Inflammatory macrophage (primary cell): ENCODE measurements around the gene ERG.

Experiments
- DNase-seq, 2 donors: peaks; one replicate each; pipeline ENCODE4 v3.0.0-alpha.2; 2020 to 2022
- total RNA-seq, 18 experiments: gene quantifications; one replicate each; lab custom pipeline; 2026; ENCODE audit warnings: mixed read lengths in 6 of 18, inconsistent platforms in 2 of 18; lab: John Stamatoyannopoulos, UW

ERG gene, protein sequence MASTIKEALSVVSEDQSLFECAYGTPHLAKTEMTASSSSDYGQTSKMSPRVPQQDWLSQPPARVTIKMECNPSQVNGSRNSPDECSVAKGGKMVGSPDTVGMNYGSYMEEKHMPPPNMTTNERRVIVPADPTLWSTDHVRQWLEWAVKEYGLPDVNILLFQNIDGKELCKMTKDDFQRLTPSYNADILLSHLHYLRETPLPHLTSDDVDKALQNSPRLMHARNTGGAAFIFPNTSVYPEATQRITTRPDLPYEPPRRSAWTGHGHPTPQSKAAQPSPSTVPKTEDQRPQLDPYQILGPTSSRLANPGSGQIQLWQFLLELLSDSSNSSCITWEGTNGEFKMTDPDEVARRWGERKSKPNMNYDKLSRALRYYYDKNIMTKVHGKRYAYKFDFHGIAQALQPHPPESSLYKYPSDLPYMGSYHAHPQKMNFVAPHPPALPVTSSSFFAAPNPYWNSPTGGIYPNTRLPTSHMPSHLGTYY
- 0 to 0.19 (median 0.05) reads per million in 18 experiments for total RNA-seq

DNA sequence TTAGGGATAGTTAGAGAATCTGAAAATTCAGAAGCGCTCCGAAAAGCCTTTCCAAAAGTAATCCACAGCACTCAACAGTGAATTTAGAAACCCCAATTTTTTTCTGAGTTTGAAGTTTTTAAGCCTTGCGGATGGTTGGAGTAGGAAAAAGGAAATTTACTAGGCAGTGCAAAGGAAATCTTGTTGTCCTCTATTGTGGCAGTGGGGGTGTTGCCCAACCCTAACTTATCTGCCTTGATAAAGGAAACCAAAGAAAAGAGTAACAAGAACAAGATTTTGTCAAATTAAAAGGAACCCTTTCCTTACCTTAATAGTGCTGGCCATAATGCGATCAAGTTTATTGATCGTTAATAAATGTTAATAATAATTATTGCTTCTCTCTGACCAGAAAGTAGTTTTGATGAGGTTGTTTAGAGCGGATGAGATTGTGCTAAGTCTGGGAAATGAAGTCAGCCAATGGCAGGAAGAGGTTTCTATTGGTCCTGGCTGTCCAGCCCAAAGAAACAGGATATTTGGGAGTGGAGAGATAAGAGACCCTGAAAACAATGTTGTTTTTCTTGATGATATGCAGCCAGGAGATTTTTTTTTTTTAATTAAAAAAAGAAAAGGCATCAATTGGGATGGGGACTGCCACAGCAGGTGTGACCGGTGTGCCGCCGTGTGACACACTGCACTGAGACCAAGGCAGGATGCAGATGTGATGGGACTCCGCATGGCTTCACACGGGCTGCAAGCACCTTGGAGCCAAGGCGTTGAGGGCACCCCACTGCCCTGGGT is at the start of gene ERG:
Gene ERG, minus strand, starts transcription at position 421 of the 777 bp plus-strand sequence. Its CDS starts 97 bp downstream, at position 324.
- no peak for DNase-seq

DNA sequence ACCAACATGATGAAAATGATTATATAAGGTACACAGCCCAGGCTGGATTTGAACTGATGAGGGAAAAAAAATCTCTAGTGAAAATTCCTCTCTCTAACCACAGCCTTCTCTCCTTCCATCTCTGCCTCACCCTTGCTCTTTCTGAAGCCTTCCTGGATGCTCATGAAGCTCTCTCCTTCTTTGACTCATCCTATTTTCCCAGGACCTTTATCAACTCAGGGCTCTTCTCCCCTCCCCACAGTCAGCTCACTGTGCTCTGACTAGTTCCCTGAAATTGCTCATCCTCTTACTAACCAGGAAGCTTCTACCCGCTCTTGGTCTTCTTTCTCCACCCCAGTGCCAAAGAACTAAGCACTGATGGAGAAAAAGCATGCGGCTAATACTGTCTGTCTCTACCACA is 46.4 kb upstream of the ERG start:
- no peak for DNase-seq

DNA sequence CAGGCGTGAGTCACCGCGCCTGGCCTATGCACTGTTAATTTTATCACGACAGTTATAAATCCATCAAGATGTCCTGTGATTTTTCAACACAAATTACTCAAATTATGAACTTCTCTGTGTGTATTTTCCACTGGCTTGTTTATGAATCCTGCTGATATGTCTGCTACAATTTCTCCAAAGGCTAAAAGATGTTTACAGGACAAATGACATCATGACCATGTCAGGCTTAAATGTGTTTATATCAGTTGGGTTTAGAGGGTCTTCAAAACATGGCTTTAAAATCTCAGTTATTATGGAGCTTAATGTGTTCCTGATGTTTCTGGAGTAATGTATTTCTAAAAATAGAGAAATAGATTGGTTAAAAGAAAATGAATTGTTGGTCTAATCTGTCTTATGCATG is 44.0 kb upstream of the ERG start:
- DNase-seq = no peak

DNA sequence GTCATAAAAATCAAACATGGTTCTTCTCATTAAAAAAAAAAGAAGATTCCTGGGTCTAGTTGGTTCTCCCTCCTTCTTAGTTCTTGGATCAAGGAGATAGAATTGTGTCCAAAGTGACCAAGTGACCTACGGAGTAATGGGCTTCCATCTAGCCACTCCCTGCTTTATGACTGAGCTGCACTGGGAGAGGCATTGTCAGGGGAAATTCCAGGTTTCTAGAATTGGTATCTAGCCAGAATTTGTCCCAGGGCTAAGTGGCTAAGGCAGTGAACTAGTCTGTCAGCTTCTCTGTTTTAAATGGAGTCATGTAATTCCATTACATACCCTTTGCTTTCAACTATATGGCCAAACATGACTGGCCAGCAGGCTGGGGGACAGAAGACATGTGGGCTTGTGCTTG is 40.1 kb upstream of the ERG start:
- no peak for DNase-seq

DNA sequence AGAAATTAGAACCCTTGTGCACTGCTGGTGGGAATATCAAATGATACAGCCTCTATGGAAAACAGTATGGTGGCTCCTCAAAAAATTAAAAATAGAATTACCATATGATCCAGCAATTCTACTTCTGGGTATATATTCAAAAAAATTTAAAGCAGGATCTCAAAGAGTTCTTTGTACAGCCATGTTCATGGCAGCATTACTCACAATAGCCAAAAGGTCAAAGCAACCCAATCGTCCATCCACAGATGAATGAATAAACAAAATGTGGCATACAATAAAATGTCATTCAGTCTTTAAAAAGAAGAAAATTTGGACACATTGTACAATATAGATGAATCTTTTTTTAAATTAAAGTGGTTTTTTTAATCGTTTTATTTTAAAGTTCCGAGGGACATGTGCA is 36.3 kb upstream of the ERG start:
- no peak for DNase-seq

DNA sequence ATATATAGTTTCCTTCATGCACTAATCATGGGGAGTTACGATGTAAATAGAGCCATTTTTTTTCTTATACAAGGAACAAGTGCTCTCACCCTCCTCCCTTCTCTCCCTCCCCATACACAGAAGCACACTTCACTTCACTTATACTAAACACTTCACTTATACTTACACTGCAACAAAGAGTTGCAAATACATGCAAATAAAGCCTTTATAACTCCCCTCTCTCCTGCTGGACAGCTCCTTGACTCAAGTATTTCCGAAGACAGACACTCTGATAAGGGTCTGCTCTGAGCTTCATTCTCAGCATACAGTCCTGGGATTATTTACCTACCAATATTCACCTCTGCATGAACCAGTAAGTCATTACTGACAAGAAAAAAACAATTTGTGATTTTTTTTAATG is 35.6 kb upstream of the ERG start:
- DNase-seq = no peak

DNA sequence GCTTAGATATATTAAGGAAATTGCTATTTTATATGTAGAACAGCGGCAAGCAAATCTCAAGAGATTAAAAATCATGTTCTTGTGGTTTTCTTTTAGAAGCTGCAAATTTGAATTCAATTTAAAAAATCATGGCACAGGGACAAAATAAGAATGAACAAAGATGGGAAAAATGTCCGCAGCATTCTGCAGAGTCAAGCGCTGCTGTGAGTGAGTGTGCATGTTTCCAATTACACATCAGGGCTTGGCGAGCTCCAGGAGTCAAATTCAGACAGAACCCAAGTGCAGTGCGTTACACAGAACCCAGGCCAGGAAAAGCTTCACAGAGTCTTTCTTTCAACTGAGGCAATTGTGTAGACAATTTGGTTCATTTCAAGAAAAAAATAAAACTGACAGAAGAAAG is 33.3 kb upstream of the ERG start:
- no peak for DNase-seq

DNA sequence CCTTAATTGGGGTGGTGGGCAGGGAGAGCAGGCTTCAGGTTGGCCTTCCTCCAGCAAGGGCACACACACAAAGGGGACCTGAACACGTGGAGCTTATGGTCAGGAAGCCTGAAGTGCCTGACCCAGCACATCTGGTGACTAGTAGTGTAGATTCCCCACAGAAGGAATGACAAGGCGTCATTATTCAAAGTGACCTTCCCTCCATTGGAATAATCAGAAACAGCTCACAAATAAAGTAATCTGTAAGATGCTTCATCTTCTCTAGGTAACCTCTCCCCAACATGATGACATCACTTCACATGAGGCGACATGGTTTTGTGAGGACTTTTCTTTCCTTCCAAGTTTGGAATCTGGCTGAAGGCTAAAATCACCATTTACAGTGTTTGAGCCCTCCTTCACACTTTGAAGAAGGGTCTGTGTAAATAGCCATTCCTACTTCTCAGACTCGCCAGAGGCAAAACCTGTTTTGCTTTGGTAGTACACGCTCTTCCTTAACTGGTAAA is 32.8 kb upstream of the ERG start:
- DNase-seq = no peak

DNA sequence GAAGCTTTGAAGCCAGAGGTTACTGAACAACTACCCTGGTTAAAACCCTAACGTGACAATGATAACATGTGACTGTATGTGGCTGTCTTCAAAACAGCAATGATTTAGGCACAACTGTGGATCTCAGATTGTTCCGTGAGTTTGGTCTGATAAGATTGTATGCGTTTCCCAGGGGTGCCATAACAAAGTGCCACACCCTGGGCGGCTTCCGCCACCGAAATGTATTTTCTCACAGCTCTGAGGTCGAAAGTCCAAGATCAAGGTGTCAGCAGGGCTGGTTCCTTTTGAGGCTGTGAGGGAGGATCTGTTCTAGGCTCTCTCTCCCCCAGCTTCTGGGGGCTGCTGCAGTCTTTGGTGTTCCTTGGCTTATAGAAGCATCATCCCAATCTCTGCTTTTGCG is 29.5 kb upstream of the ERG start:
- no peak for DNase-seq

DNA sequence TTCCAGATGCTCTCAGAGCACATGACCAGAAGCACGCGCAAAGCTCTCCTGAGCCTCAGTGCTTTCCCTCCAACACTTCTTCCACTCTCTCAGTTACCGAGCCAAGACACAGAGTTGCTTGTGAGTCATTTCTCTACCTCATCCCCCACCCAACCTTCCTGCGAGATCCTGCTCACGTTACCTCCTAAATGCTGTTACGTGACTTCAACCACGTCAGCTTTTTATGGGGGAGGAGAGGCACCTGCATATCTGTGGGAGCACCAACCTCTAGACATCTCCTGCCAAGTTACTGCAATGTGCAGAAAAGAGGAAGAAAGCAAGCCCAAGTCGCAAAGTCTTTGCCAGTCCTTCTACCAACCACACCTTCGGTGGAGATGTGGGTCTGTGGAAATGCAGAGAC is 27.2 kb upstream of the ERG start:
- no peak for DNase-seq

DNA sequence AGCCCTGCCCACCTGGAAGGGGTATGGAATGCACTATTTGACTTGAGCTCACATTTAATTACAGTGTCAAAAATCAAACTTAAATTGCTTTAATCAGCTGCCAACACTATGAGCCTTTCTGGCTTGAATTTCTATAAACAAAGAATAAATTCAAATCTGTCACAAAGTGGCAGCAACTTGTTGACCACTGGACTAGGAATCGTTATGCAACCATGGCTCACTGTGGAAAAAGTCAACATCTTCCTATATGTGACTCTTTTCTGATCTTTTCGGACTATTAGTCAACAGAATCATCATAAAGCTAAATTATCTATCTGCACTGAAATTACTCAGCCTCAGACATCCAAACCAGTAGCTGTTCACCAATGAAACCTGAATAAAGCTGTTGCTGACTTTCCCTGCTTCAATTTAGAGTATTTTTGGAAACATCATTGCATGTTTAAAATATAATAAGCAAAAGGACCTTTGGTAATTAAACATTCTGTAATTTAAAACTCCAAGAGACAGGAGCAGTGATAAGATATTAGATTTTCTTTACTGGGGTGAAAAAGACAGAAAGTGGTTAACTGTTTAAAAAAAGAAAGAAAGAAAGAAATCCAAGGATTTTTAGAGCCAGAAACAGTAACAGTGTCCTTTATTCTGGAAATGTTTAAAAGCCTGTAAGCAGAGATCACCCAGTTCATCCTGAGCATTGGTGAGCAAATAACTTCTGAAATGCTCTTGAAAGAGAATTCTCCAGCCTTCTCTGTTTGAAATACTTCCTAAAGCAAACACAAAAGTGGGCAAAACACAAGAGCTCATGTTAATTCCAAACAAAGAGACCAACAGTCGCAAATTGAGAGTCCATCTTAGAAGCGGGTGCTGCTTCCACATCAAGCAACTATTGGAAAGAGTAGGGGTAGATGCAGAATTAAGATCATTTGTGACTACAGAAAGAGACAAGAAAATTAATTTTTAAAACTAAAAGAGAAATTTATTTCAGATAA is 26.2 kb upstream of the ERG start:
- no peak for DNase-seq

DNA sequence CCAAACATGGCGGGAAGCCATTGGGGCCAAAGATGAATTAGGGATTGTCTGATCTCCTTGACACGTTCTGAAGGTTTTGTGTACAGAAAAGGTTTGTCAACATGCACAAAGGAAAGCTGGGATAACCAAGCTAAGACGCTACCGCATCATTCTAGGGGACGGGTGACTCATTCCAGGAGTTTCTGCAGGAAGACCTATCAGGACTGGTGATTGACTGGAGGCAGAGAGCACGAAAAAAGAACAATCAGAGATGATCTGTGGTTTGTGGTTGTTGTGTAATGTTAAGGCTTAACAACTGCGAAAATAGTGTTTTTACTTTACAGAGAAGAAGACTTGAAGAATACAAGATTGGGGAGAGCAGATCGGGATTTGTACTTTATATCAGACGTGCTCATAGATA is 22.2 kb upstream of the ERG start:
- DNase-seq = no peak

DNA sequence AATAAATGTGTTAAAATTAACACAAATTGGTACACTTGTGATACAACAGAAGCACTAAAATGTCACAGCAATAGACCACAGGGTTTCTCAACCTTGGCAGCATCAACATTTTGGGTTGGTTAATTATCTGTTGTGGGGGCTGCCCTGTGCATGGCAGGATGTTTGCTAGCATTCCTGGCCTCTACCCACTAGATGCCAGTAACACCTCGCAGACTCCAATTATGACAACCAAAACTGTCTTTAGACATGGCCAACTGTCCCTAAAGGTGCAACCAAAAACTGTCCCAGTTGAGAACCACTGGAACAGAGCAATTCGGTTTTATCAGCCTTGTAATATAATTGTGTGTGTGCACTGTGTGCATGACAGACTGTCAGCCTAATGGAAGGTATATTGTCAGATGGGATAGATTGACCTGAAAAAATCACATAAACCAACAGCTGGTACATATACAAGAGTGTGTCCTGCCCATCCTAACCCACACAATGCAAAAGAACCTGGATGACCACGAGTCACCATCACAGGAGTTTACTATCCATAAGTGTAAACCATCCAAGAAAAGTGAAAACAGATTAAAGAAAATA is 13.5 kb upstream of the ERG start:
- no peak for DNase-seq

DNA sequence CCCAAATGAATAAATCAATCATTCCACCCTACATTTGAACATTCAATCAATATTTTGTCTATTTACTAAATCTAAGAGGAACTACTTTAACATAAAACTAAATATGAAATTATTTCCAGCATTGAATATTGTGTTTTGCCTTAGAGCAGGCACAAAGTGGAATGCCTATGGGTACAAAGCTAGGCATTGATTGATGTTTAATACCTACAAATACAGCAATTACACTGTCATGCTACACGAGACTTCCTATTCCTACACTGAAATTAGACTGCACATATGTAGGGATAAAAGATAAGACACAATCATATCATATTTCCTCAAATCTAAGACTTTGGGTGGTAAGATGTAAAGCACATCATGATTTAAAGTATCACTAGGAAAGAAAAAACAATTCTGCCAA is 12.9 kb upstream of the ERG start:
- DNase-seq = no peak

DNA sequence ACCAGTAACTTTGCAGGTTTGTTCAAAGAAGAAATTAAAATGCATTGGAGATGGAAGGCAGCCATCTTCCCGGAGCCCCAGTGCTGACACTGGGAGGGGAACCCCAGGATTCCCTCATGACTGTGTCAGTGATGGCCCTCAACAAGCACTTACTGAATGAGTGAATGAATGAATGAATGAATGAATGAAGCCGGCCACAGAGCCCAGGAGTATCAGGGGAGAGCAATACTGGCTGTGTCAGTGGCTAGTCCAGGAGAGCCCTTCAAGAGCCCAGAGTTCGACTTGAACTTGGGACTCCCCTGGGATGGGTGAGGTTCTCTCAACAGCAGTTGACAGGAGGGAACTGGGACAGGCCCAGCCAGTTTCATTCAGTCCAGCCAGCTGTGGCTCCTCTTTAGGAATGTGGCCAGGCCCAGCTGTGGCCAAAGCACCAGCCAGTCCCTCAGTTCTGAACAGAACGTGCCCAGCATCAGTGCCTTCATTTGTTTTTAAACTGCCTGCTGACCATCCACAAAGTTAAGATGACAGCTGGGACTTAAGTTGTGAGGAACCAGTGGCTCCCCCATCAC is 9.2 kb upstream of the ERG start:
- no peak for DNase-seq

DNA sequence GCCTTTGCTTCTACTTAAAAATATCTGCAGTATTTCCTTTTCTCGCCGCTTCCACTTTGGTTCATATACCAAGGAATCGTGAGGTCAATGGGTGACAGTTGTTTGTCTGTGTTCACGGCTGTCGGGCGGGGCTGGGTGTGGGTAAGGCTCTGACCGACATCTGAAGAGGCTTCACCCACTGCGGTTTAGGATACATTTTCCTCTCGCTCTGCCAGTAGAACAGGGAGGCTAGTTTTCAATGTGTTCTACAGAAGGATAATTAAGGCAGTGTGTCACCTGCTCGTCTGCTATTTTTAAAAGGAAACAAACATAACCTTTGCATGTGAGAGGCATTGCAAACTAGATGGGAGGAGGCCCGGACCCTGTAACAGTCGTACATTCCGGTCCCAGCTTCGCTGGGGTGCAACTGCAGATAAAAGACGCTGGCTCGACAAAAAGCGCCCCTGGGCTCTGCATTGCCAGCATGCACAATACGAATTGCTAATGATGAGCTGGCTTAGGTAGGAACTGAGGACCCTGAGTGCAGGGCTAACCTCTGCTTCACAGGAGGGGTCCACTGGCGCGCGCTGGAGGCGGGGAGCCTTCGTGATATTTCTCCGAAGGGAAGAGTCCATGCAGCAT is 8.5 kb upstream of the ERG start:
- DNase-seq = peak; percentile 50 to 64

DNA sequence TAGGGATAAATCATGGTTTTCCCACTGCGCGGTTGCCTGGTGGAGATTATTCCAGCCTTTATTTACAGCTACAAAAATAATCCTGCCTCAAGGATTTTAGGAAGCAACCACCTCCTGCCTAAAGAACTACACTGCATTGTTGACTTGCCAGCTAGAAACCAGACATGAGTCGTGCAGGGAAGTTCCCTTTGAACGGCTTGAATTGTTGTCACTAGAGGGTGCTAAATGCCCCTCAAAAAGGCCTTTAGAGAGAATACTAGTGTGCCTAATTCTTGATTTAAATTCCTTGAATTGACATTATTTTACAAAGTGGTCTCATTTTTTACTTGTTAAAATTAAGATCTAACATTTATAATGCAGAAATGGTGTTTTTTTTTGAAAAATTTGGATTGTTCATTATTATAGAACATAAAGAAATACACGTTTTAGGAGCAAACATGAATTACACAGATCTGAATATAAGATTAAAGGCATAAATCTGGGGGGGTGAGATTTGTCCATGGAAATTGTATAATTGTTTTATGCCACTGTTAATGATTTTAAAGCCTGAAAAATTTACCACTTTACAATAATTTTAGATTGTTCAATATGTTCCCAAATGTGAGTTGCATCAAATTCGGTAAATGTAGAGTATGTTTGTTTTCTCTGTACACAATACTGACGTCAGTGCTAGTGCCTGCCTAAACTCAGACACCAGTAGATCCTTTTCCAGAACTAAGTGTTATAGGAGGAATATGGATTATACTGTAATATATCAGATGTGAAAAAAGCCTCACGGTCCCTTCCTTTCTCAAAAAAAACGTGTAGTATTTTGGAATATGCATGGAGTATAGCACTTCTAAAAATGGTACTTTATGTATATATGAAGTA is 7.6 kb upstream of the ERG start:
- DNase-seq = peak; percentile 73 to 77

DNA sequence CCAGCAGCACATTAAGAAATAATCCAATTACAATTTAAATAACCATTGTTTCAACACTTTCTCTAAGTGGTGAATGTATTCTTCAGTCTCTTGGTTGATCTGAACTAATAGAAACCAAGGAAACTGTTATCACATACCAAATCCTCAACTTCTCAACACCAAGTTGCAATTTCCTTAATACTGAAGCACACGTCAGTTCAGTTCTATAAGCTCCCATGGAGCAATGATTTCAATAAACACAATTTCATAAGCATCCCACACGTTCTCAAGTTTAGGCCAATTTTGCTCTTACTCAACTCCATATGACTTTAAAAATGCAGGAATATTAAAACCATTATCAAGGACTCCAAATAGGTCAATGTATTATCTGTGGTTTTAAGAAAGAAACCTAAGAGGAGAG is 5.8 kb upstream of the ERG start:
- peak; percentile 65 to 72 for DNase-seq

DNA sequence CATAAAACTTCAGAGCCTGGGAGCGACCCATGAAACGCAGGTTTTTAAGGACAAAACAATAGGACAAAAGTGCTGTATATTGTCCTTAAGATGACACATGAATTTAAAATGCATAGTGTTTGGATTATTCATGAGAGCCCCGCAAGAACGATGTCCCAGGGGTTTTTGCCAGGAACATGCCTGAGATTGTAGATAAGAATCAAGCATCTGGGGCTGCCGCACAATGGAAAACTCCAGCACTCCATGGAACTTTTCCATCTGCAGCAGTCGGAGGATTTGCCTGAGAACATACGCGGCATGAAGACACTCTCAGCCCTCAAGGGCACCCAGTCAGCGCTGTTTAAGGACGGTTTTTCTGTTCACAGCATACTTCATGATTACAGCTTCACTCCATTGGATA is 5.3 kb upstream of the ERG start:
- DNase-seq = no peak

DNA sequence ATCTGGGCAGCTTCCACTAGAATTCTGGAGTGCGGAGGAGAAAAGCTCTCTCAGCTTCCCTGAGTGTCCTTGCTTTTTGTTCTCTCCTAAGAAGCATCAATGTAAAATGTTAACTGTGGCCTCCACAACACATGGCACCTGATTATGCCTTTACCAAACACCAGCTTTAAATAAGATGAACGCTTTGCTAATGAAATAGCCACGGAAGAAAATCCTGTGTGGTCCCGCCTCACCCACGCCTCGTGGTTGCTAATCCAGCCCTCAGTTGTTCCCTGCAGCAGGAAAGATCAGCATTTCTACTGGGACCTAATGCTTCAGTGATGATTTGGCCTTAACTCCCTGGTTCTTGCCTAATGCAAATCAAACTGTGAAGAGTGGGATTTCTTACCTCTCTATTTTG is 1.8 kb upstream of the ERG start:
- no peak for DNase-seq
